VCaP (cell line): ENCODE measurements around the gene COL25A1.

Source experiments
- H3K27ac ChIP-seq: fragments of 450-650 bp; 2 replicates; pipeline ENCODE4 v1.5.1; 2017
- CTCF ChIP-seq: fragments of 450-650 bp; conservative IDR thresholded peaks from 2 replicates; pipeline ENCODE4 v1.5.1; 2017; ENCODE audit warnings: mild to moderate bottlenecking, moderate library complexity

Gene COL25A1

GRCh38 chr4:109234596-109234995 is 67.9 kb downstream of the COL25A1 start:
- no peak for TF ChIP-seq CTCF
- no peak overlapping the region for H3K27ac ChIP-seq

- TF ChIP-seq CTCF = no peak
- H3K27ac ChIP-seq = no peak overlapping the region
These were observed 68.9 kb downstream of the COL25A1 start for GRCh38 chr4:109233570-109233969.

- H3K27ac ChIP-seq = no peak overlapping the region
- TF ChIP-seq CTCF = no peak
These were observed 69.8 kb downstream of the COL25A1 start for GRCh38 chr4:109232681-109233080.

GRCh38 chr4:109231331-109231730 is 71.1 kb downstream of the COL25A1 start:
- H3K27ac ChIP-seq = no peak overlapping the region
- TF ChIP-seq CTCF = no peak

- no peak for TF ChIP-seq CTCF
- H3K27ac ChIP-seq = no peak overlapping the region
These were observed 73.4 kb downstream of the COL25A1 start for GRCh38 chr4:109229028-109229427.

- no peak for TF ChIP-seq CTCF
- no peak overlapping the region for H3K27ac ChIP-seq
These were observed 84.2 kb downstream of the COL25A1 start for GRCh38 chr4:109218288-109218687.

- no peak overlapping the region for H3K27ac ChIP-seq
- TF ChIP-seq CTCF = no peak
These were observed 86.3 kb downstream of the COL25A1 start for GRCh38 chr4:109216085-109216696.

- no peak for TF ChIP-seq CTCF
- H3K27ac ChIP-seq = no peak overlapping the region
These were observed 87.0 kb downstream of the COL25A1 start for GRCh38 chr4:109215506-109215905.
